ENCODE measurements around the gene LYST. TPM values are rescaled to one million over a fixed set of nuclear protein-coding genes. Genes with fewer than 3 reads are reported as not detected.

LYST gene
- total and polyA plus RNA-seq, 2 of the 4 experiments (the other 2 are of a cell fraction) = 2.2 to 7.2 TPM

DNA sequence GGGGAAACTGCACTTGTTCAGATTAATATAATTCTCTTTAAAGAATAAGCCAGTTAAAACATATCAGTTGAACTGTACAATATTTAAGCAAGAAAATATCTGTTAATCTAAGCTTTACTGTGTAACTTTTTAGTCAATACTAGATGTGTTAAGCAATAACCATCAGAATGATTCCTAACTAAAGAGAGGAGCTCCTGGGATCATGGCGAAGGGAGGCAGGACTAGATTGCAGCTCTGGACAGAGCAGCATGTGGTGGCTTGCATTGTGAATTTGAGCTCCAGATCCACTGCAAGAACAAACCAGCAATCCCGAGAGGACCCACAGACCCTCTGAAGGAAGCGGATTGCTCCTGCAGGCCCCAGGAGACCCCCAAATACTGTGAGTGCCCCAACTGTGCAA is 21.9 kb downstream of the LYST start:
- CTCF ChIA-PET = no interaction called here

More for the DNA sequence above, 21.9 kb downstream of the LYST start:
- no peak overlapping the region for H3K56ac ChIP-seq (ENCODE audit: extremely low read depth, insufficient read depth, low read length)
- H3K36me3 ChIP-seq (ENCODE audit: control insufficient read depth, insufficient read depth, low read length) = no peaks in the 10 kb centered on the region
- no peak overlapping the region for H3K4me2 ChIP-seq (ENCODE audit: low read depth, low read length)
- H3K9me3 ChIP-seq (ENCODE audit: control insufficient read depth, insufficient read depth, low read length) = no peaks in the 10 kb centered on the region
- no peak overlapping the region for H2BK120ac ChIP-seq (ENCODE audit: low read depth, low read length)
- dilution Hi-C loops (cut with HindIII; ENCODE audit: low sequenced_read_pairs, unreplicated experiment) = no loop called here
- no peak overlapping the region for H3K23ac ChIP-seq (ENCODE audit: low read depth, low read length)
- POLR2A ChIA-PET (ENCODE audit: unreplicated experiment) = no interaction called here
- H3K14ac ChIP-seq (replicated peaks; ENCODE audit: low read depth, low read length) = no peak overlapping the region
- no peaks in the 10 kb centered on the region; the same call in 1 of the 2 replicates for H3K4me1 ChIP-seq (ENCODE audit: control insufficient read depth, insufficient read depth, low read length)
- H2AK9ac ChIP-seq (replicated peaks; ENCODE audit: low read depth, low read length, poor library complexity) = no peak overlapping the region
- peaks cover 5 to 6% of the 10 kb centered on the region in 2 experiments; a peak in 3 of 4 replicates for H3K79me1 ChIP-seq (ENCODE audit: low read depth in 1 of 2, low read length in 2 of 2)
- no CpG with 5 or more reads among the region's 3 CpGs for WGBS, 2 experiments (ENCODE audit: extremely low coverage in 2 of 2, insufficient read length in 1 of 2)
- no peak overlapping the region for H3K9ac ChIP-seq (ENCODE audit: low read depth, low read length)
- no peak overlapping the region for H3K18ac ChIP-seq (ENCODE audit: low read depth, low read length)
- H3K27me3 ChIP-seq (ENCODE audit: control insufficient read depth, insufficient read depth, low read length) = no peaks in the 10 kb centered on the region
- no peak for TF ChIP-seq CHD1 (IDR thresholded peaks at IDR 0.05; ENCODE audit: low read depth, low read length)
- H4K5ac ChIP-seq (ENCODE audit: low read depth, low read length) = no peak overlapping the region
- no peak overlapping the region for H2BK5ac ChIP-seq (ENCODE audit: low read depth, low read length, poor library complexity, severe bottlenecking)
- no peak overlapping the region for H2BK20ac ChIP-seq (ENCODE audit: low read depth, low read length)
- H4K91ac ChIP-seq (ENCODE audit: insufficient read depth, low read depth, low read length) = no peak overlapping the region
- no peak overlapping the region for H3K4ac ChIP-seq (ENCODE audit: low read depth, low read length)
- H3K27ac ChIP-seq (ENCODE audit: insufficient read depth, low read length) = no peak overlapping the region
- H2AFZ ChIP-seq (replicated peaks; ENCODE audit: low read length, poor library complexity) = no peak overlapping the region
- no peak overlapping the region for H3K4me3 ChIP-seq (ENCODE audit: insufficient read depth, low read depth, low read length)
- no peak overlapping the region for H2BK15ac ChIP-seq (ENCODE audit: low read depth, low read length)
- BruUV-seq (replicated peaks) = no TSS peak
- DNase-seq = no peak
- no peak overlapping the region for H2AK5ac ChIP-seq (ENCODE audit: low read depth, low read length)
- H3K9me1 ChIP-seq (ENCODE audit: insufficient read depth, low read length) = no peaks in the 10 kb centered on the region
- H4K20me1 ChIP-seq (ENCODE audit: insufficient read depth, low read length) = no peaks in the 10 kb centered on the region
- intact Hi-C loops (cut with micrococcal nuclease) = loop anchor here (5.0 kb wide), 1 partner anchor 52 kb away; no protein-coding TSS in a partner anchor
- no peak for ATAC-seq (ENCODE audit: low read depth)
- in situ Hi-C loops (cut with MboI; ENCODE audit: low sequenced_read_pairs) = no loop called here
- H4K8ac ChIP-seq (ENCODE audit: low read depth in 2 of 2, low read length in 2 of 2) = no peak overlapping the region

Measured in IMR-90 (cell line).